Esophagus squamous epithelium (tissue), 4 donors: ENCODE results near the gene AKR1C4.

Source experiments
- POLR2A ChIP-seq, 4 donors: fragments of 450-650 bp; IDR thresholded peaks; one replicate each; pipeline ENCODE4 v1.6.1; 2017; ENCODE audit warnings: antibody characterized with exemption in 4 of 4, mild to moderate bottlenecking in 4 of 4, moderate library complexity in 3 of 4
- TF ChIP-seq, protein P1 (sequence below), 6 experiments: fragments of 450-650 bp in 4 of 6; fragments of 200-600 bp in 2 of 6; sonication (generic) in 2 of 6; IDR thresholded peaks; one replicate each; pipeline ENCODE4 v1.5.1; 2016 to 2019; ENCODE audit warnings: antibody characterized with exemption in 6 of 6, mild to moderate bottlenecking in 4 of 6, moderate library complexity in 4 of 6

DNA sequence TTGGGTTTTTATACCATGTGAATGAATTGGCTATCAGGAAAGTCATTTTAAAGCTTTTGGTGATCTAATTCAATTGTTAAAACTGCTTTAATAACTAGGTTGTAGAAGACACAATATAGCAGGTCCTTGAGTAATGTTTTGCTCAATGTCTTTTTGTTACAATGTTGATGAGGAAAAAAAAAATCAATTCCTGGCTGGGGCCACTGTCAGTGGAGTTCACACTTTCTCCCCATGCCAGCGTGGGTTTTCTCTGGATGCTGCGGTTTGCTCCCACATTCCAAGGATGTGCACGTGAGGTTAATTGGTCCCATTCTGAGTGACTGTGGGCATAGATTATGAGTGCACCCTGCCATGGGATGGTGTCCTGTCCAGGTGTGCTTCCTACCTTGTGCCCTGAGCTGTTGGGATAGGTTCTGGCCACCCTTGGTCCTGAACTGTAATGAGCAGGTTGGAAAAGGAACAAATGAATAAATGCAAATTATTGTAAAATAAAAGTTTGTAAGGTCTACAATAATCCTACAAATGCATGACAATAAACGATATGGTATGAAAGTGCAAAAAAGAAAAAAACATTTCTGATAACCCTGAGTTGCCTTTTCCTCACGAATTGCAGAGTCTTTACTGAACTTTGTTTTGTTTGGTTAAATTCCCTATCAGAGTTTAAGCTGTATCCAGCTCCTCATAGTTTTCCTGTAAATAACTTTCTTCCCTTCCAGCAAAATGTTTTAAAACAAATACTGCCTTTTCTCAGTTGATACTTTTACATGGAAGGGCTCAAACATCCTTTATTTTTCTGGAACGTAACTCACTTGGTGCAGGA lies 62.7 kb downstream of the AKR1C4 start:
- TF ChIP-seq, protein P1, sequence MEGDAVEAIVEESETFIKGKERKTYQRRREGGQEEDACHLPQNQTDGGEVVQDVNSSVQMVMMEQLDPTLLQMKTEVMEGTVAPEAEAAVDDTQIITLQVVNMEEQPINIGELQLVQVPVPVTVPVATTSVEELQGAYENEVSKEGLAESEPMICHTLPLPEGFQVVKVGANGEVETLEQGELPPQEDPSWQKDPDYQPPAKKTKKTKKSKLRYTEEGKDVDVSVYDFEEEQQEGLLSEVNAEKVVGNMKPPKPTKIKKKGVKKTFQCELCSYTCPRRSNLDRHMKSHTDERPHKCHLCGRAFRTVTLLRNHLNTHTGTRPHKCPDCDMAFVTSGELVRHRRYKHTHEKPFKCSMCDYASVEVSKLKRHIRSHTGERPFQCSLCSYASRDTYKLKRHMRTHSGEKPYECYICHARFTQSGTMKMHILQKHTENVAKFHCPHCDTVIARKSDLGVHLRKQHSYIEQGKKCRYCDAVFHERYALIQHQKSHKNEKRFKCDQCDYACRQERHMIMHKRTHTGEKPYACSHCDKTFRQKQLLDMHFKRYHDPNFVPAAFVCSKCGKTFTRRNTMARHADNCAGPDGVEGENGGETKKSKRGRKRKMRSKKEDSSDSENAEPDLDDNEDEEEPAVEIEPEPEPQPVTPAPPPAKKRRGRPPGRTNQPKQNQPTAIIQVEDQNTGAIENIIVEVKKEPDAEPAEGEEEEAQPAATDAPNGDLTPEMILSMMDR (IDR thresholded peaks at IDR 0.05) = no peak
- TF ChIP-seq POLR2A (IDR thresholded peaks at IDR 0.05) = no peak
